GM21367 (cell line): ENCODE results near the gene TRIM62.

ENCODE experiments used
- ATAC-seq: cut with Tn5 transposase; IDR thresholded peaks from one replicate; pipeline ENCODE4 v1.9.1; 2021; ENCODE audit not compliant: unreplicated experiment

The TRIM62 gene

GRCh38 chr1:33181921-33182341, at the start of gene TRIM62:
TSS of gene TRIM62 (minus strand) at chr1:33182043. CDS start at chr1:33181432, 611 bp downstream.
- no peak for ATAC-seq

- no peak for ATAC-seq
Measured at GRCh38 chr1:33231166-33231565, 49.3 kb upstream of the TRIM62 start.

- no peak for ATAC-seq
Measured at GRCh38 chr1:33228935-33229487, 47.2 kb upstream of the TRIM62 start.

GRCh38 chr1:33225586-33225985, 43.7 kb upstream of the TRIM62 start:
- no peak for ATAC-seq

- no peak for ATAC-seq
Measured at GRCh38 chr1:33224166-33224707, 42.4 kb upstream of the TRIM62 start.

- ATAC-seq = no peak
Measured at GRCh38 chr1:33222381-33222780, 40.5 kb upstream of the TRIM62 start.

- ATAC-seq = no peak
Measured at GRCh38 chr1:33221385-33221758, 39.5 kb upstream of the TRIM62 start.

GRCh38 chr1:33220676-33221384, 39.0 kb upstream of the TRIM62 start:
- no peak for ATAC-seq

- ATAC-seq = no peak
Measured at GRCh38 chr1:33219886-33220661, 38.2 kb upstream of the TRIM62 start.

- no peak for ATAC-seq
Measured at GRCh38 chr1:33211972-33212371, 30.1 kb upstream of the TRIM62 start.

GRCh38 chr1:33206340-33206739, 24.5 kb upstream of the TRIM62 start:
- ATAC-seq = no peak

- ATAC-seq = no peak
Measured at GRCh38 chr1:33195556-33195955, 13.7 kb upstream of the TRIM62 start.

- ATAC-seq = no peak
Measured at GRCh38 chr1:33191731-33192275, 10.0 kb upstream of the TRIM62 start.

- ATAC-seq = no peak
Measured at GRCh38 chr1:33190701-33191100, 8.9 kb upstream of the TRIM62 start.

GRCh38 chr1:33188572-33189275, 6.9 kb upstream of the TRIM62 start:
- ATAC-seq = no peak

GRCh38 chr1:33186936-33187335, 5.1 kb upstream of the TRIM62 start:
- no peak for ATAC-seq

- ATAC-seq = no peak
Measured at GRCh38 chr1:33185541-33185940, 3.7 kb upstream of the TRIM62 start.

GRCh38 chr1:33183306-33183705, 1.5 kb upstream of the TRIM62 start:
- ATAC-seq = no peak

- ATAC-seq = no peak
Measured at GRCh38 chr1:33182896-33183295, 1.1 kb upstream of the TRIM62 start.

GRCh38 chr1:33182401-33182841, 578 bp upstream of the TRIM62 start:
- ATAC-seq = no peak
